Vagina (tissue), 2 donors: ENCODE data around the gene ANKRD11. TPM values are rescaled to one million over a fixed set of nuclear protein-coding genes. Genes with fewer than 3 reads are reported as not detected.

Experiments used
- DNase-seq, 2 donors: peaks; one replicate each; pipeline ENCODE4 v3.0.0-alpha.2; 2017; ENCODE audit errors: extremely low spot score in 2 of 2
- H3K27ac ChIP-seq: fragments of 200-600 bp; sonication (generic); one replicate; pipeline ENCODE4 v1.5.1; 2019
- H3K27me3 ChIP-seq: fragments of 200-600 bp; sonication (generic); one replicate; pipeline ENCODE4 v1.5.1; 2019
- H3K36me3 ChIP-seq, 2 donors: fragments of 200-600 bp; sonication (generic); one replicate each; pipeline ENCODE4 v1.5.1; 2017 to 2019
- H3K4me1 ChIP-seq: fragments of 200-600 bp; sonication (generic); one replicate; pipeline ENCODE4 v1.5.1; 2019
- H3K4me3 ChIP-seq, 2 donors: fragments of 200-600 bp; sonication (generic); 1 replicate in 1 of 2; 2 replicates in 1 of 2; pipeline ENCODE4 v1.5.1; 2016 to 2019
- H3K9me3 ChIP-seq: fragments of 200-600 bp; sonication (generic); one replicate; pipeline ENCODE4 v1.5.1; 2019
- CTCF ChIP-seq, 3 experiments: fragments of 450-650 bp in 2 of 3; fragments of 200-600 bp in 1 of 3; sonication (generic) in 1 of 3; IDR thresholded peaks; one replicate each; pipeline ENCODE4 v1.5.1; 2017 to 2019; ENCODE audit warnings: antibody characterized with exemption in 3 of 3, mild to moderate bottlenecking in 2 of 3, moderate library complexity in 2 of 3
- POLR2A ChIP-seq, 2 donors: fragments of 450-650 bp; IDR thresholded peaks; one replicate each; pipeline ENCODE4 v1.6.1; 2017; ENCODE audit warnings: antibody characterized with exemption in 2 of 2, mild to moderate bottlenecking in 2 of 2, moderate library complexity in 2 of 2
- POLR2AphosphoS5 ChIP-seq, 2 donors: sonication (generic); formaldehyde crosslinking; IDR thresholded peaks; one replicate each; pipeline ENCODE4 v1.9.0; 2017; ENCODE audit warnings: antibody characterized with exemption in 2 of 2, mild to moderate bottlenecking in 2 of 2, low read depth in 1 of 2; ENCODE audit not compliant: insufficient read depth in 1 of 2
- intact Hi-C: fragments of 100-400 bp; cut with DNase I; formaldehyde crosslinking; loops from one replicate; pipeline ENCODE4 v1.15.1; 2023
- total RNA-seq: library from RNA; depleted of rRNA; stranded (reverse); fragments of >200 nt; gene quantifications from one replicate; pipeline ENCODE4 v1.2.3, GENCODE V29; 2016

ANKRD11 gene
- total RNA-seq, 1 donor from 2014 or later: 135 TPM

- Histone ChIP-seq H3K36me3 (no peaks in the 10 kb centered on the region), H3K27ac (no peak overlapping the region), H3K4me1 (peaks cover 87% of the 10 kb centered on the region), H3K9me3 (no peaks in the 10 kb centered on the region), H3K27me3 (no peaks in the 10 kb centered on the region), H3K4me3 (no peak overlapping the region)
- intact Hi-C loops: no loop called here
- no peak for DNase-seq
- TF ChIP-seq POLR2AphosphoS5 (IDR thresholded peaks at IDR 0.05; ENCODE audit: insufficient read depth in 1 of 2, low read depth in 1 of 2) (no peak), CTCF (IDR thresholded peaks at IDR 0.05) (no peak), POLR2A (IDR thresholded peaks at IDR 0.05) (no peak)
Observed at GRCh38 chr16:89452925-89453324, 37.4 kb downstream of the ANKRD11 start.

GRCh38 chr16:89452241-89452640 lies 38.1 kb downstream of the ANKRD11 start:
- Histone ChIP-seq H3K36me3 (no peaks in the 10 kb centered on the region), H3K9me3 (no peaks in the 10 kb centered on the region), H3K4me3 (no peak overlapping the region), H3K27ac (no peak overlapping the region), H3K27me3 (no peaks in the 10 kb centered on the region), H3K4me1 (peaks cover 92% of the 10 kb centered on the region)
- TF ChIP-seq POLR2A (IDR thresholded peaks at IDR 0.05) (no peak), POLR2AphosphoS5 (IDR thresholded peaks at IDR 0.05; ENCODE audit: insufficient read depth in 1 of 2, low read depth in 1 of 2) (no peak), CTCF (IDR thresholded peaks at IDR 0.05) (no peak)
- intact Hi-C loops: no loop called here
- no peak for DNase-seq

- Histone ChIP-seq H3K27me3 (no peaks in the 10 kb centered on the region), H3K4me3 (no peak overlapping the region), H3K27ac (no peak overlapping the region), H3K9me3 (no peaks in the 10 kb centered on the region), H3K36me3 (no peaks in the 10 kb centered on the region), H3K4me1 (peaks cover 99% of the 10 kb centered on the region)
- no peak for DNase-seq
- TF ChIP-seq CTCF (IDR thresholded peaks at IDR 0.05): no peak
- no peak for TF ChIP-seq POLR2A (IDR thresholded peaks at IDR 0.05)
- no peak for TF ChIP-seq POLR2AphosphoS5 (IDR thresholded peaks at IDR 0.05; ENCODE audit: insufficient read depth in 1 of 2, low read depth in 1 of 2)
- intact Hi-C loops: no loop called here
Observed at GRCh38 chr16:89450537-89450936, 39.8 kb downstream of the ANKRD11 start.

GRCh38 chr16:89449726-89450335 lies 40.5 kb downstream of the ANKRD11 start:
- Histone ChIP-seq H3K9me3 (no peaks in the 10 kb centered on the region), H3K27me3 (no peaks in the 10 kb centered on the region), H3K36me3 (no peaks in the 10 kb centered on the region), H3K4me1 (peaks cover 99% of the 10 kb centered on the region), H3K27ac (no peak overlapping the region), H3K4me3 (no peak overlapping the region)
- intact Hi-C loops: no loop called here
- TF ChIP-seq CTCF (IDR thresholded peaks at IDR 0.05) (no peak), POLR2AphosphoS5 (IDR thresholded peaks at IDR 0.05; ENCODE audit: insufficient read depth in 1 of 2, low read depth in 1 of 2) (no peak), POLR2A (IDR thresholded peaks at IDR 0.05) (no peak)
- DNase-seq: no peak

- Histone ChIP-seq H3K4me3 (no peak overlapping the region), H3K9me3 (no peaks in the 10 kb centered on the region), H3K27me3 (no peaks in the 10 kb centered on the region), H3K27ac (no peak overlapping the region), H3K36me3 (no peaks in the 10 kb centered on the region), H3K4me1 (peaks cover 100% of the 10 kb centered on the region)
- TF ChIP-seq CTCF (IDR thresholded peaks at IDR 0.05) (no peak), POLR2AphosphoS5 (IDR thresholded peaks at IDR 0.05; ENCODE audit: insufficient read depth in 1 of 2, low read depth in 1 of 2) (no peak), POLR2A (IDR thresholded peaks at IDR 0.05) (no peak)
- intact Hi-C loops: no loop called here
- DNase-seq: no peak
Observed at GRCh38 chr16:89448656-89449055, 41.7 kb downstream of the ANKRD11 start.
